SK-MEL-5 (cell line): ENCODE measurements around the gene CEP55. TPM values are rescaled to one million over a fixed set of nuclear protein-coding genes. Genes with fewer than 3 reads are reported as not detected.
"Not testable (repeated sequence)": the region's sequence is repeated elsewhere in the genome, so short reads cannot be mapped to it uniquely, and the experiment has no call there.

Experiments used
- DNase-seq: peaks from one replicate; pipeline ENCODE4 v3.0.0-alpha.2; 2016; ENCODE audit warnings: low read depth, low spot score
- in situ Hi-C: cut with HindIII; loops from 2 replicates; pipeline ENCODE4 v1.10.0; 2016; ENCODE audit warnings: low sequenced_read_pairs, high pct_unique_total_duplicates, low pct_unique_long_range_greater_than_20kb
- total RNA-seq: library from RNA; depleted of rRNA; stranded (reverse); fragments of >200 nt; shearing (Covaris generic); gene quantifications from 2 replicates; pipeline ENCODE4 v1.2.3, GENCODE V29; 2014

The CEP55 gene
- total RNA-seq, 1 experiment from 2014 or later = 30.1 TPM

DNA sequence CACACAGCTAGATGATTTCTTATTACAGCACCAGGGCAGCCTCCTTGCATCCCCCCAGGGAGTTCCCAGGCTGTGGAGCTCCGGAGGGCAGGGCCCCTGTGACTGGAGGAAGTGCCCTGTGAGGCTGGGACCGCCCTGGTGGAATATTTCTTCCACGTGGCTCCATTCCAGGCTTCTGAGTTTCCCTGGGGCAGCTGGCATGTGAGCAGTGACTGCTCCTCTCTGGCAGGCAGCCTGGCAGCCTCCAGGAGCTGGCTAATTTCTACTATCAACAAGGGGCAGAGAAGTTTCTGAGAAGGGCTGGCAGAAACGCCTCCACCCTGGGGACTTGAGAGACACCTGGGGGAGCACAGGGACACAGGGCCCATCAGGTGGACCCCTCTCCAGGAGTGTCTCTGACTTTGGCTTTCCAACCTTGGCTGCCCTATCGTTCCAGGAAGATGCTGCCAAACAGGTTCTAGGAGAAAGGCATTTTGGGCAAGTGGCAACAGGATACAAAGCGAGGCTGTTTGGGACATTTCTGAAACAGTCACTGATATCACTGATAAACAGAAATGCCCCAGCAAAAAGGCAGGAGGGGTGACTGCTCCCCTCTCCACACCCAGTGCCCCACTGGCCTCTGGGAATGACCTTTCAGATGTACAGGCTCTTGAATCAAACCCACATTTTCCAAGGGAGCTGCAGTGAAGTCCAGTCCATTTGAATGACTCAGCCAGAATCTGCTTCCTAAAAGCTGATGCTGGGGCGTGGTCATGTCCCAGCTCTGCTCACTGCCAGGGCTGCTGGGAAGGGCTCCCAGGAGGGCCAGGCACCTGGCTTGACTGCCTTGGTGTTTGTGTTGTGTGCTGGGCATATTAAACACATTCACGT lies 30.4 kb upstream of the CEP55 start:
- in situ Hi-C loops = no loop called here
- DNase-seq = peak; percentile 87

DNA sequence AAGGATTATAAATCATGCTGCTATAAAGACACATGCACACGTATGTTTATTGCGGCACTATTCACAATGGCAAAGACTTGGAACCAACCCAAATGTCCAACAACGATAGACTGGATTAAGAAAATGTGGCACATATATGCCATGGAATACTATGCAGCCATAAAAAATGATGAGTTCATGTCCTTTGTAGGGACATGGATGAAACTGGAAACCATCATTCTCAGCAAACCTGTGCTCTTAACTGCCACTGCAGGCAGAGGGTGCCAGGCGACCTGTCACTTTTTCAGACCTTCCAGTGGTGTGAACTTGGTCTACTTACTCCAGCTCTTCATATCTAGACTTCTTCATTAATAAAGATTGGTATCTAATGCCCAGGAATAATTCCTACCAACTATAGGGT lies 28.8 kb upstream of the CEP55 start:
- in situ Hi-C loops, DNase-seq: not testable (repeated sequence)

- no peak for DNase-seq
- in situ Hi-C loops = no loop called here
These were observed 27.8 kb upstream of the CEP55 start for GRCh38 chr10:93468461-93469213.

DNA sequence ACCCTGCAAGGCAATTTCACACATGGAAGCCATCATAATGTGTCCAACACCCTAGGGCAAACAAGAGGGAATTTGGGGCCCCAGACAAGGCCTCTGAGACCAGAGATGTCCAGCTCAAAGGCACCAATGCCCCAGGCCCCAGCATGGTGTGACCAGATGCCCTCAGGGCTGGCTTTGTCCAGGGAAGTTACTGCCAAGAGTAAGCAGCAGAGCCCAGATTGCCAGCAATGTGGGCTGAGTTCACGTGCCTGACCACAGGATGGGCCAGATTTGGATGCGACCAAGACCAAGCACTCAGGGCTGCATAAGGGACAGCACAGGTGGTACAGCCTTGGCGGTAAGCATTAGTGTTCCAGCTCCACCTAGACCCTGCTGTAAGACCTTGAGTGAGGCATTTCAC lies 27.0 kb upstream of the CEP55 start:
- in situ Hi-C loops = no loop called here
- no peak for DNase-seq

- no peak for DNase-seq
- in situ Hi-C loops = no loop called here
These were observed 25.2 kb upstream of the CEP55 start for GRCh38 chr10:93471110-93471651.

GRCh38 chr10:93473161-93473560 lies 23.3 kb upstream of the CEP55 start:
- in situ Hi-C loops = no loop called here
- DNase-seq = no peak

GRCh38 chr10:93473804-93474472 lies 22.5 kb upstream of the CEP55 start:
- no peak for DNase-seq
- in situ Hi-C loops = no loop called here

DNA sequence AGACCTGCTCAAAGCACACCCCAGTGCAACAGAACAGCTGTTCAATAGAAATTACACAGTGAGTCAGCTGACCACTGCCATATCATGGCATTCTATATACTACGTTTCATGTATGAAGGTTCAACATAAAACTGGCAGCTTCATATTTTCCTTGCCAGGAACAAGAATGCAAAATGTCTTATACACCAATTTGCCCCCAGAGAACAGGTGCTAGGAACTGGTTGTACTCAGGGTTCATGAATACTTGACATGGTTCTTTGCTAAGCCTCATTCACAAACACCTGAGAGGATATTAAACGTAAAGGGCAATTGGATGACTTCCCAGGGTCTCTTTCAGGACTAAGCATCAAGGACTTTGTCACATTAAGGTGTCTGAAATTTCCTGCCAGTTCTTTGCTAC lies 21.2 kb upstream of the CEP55 start:
- in situ Hi-C loops = no loop called here
- no peak for DNase-seq

DNA sequence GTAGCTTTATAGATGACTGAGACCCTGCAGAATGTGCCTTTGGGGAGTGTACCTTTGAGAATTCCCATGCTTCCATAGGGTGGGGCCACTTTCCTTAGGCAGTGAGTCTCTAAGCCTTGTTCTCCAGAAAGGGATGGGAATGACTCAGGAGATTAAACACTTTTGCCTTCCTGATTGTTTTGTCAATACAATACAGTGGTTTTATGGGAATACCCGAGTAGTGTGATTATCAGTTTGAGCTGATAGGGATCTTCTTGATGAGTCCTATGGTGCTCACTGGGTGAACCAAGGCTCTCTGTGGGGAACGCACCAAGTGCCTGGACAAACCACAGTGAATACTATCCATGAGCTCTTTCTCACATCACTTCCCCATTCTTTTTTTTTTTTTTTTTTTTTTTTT lies 20.5 kb upstream of the CEP55 start:
- in situ Hi-C loops = no loop called here
- DNase-seq = no peak

GRCh38 chr10:93476756-93477155 lies 19.7 kb upstream of the CEP55 start:
- in situ Hi-C loops = no loop called here
- DNase-seq = no peak

GRCh38 chr10:93478873-93479272 lies 17.5 kb upstream of the CEP55 start:
- in situ Hi-C loops = no loop called here

DNA sequence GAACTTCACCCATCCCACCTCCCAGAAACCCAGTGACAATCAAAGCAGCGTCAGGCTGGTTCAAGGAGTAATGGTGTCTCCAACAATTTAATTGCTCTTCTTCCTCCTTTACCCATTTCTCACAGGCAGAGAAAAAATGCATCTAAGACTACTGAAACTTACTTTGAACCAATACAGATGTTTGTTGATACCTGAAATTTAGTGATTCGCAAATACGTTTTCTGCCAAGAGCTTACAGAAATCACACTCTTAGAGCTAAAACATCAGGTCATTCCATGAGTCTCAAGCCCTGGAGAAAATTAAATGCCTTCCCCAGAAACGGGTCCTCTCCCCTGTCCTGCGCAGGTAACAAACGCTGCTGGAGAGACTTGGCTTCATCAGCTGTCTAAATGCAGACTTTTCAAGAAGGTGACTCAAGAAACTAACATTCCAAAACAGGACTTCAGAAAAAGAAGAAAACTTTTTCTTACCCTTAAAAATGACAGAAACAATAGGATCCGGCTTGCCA lies 14.7 kb upstream of the CEP55 start:
- in situ Hi-C loops = no loop called here
- DNase-seq = no peak

More at GRCh38 chr10:93478873-93479272, 17.5 kb upstream of the CEP55 start:
- no peak for DNase-seq

- in situ Hi-C loops = no loop called here
- DNase-seq = peak; percentile 77
These were observed 14.1 kb upstream of the CEP55 start, which contains the start of gene MYOF for GRCh38 chr10:93482145-93482834. Gene MYOF (minus strand): TSS chr10:93482334. CDS start chr10:93482194, 140 bp downstream.

DNA sequence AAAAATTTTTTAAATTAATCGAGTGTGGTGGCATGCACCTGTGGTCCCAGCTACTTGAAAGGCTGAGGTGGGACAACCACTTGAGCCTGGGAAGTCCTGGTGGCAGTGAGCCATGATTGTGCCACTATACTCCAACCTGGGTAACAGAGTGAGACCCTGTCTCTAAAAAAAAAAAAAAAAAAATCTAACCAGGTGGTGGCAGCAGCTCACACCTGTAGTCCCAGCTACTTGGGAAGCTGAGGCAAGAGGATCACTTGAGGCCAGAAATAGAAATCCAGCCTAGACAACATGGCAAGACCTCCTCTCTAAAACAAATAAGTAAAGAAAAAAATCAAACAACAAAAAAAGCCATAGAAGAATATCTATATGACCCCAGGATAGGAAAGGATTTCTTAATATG lies 10.7 kb upstream of the CEP55 start:
- no peak for DNase-seq
- in situ Hi-C loops = no loop called here

DNA sequence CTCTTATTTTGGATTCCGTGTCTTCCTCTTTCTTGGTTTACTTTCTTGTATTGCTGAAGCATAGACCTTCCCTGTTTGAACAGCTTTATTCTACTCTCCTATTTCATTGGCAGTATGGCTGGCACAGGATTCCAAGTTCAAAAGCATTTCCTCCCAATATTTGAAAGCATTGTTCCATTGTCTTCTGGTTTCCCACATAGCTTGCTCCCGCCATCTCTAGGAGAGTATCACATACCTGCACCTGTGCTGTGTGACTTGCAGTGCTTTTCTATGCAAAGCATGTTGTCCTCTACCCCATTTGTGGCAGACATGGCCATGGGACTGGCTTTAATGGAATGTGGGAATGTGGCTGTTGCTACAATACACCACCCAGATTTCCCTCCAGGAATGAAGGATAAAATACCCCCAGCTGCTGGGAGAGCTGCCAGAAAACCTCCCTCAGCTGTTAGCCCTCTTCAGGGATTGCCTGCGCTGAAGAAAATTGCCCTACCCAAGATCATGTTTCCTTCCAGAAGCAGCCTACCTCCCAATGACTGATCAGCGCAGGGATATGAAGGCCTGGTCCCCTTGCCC lies 7.4 kb upstream of the CEP55 start:
- DNase-seq = no peak
- in situ Hi-C loops = no loop called here

- in situ Hi-C loops = no loop called here
- DNase-seq = no peak
These were observed 4.8 kb upstream of the CEP55 start for GRCh38 chr10:93491602-93492121.

- no peak for DNase-seq
- in situ Hi-C loops = no loop called here
These were observed 3.2 kb upstream of the CEP55 start for GRCh38 chr10:93493162-93493561.
